ENCODE measurements around the gene CYP3A7. TPM values are rescaled to one million over a fixed set of nuclear protein-coding genes. Genes with fewer than 3 reads are reported as not detected.
A peak's percentile ranks its signal among the peaks of the same experiment; 100 is the strongest.
"Not testable (repeated sequence)": the region's sequence is repeated elsewhere in the genome, so short reads cannot be mapped to it uniquely, and the experiment has no call there.

Gene CYP3A7
- total and polyA plus RNA-seq, 2 donors (not counting 1 experiment from before 2014, with no cell fraction given) = 0.16 to 37.8 TPM

DNA sequence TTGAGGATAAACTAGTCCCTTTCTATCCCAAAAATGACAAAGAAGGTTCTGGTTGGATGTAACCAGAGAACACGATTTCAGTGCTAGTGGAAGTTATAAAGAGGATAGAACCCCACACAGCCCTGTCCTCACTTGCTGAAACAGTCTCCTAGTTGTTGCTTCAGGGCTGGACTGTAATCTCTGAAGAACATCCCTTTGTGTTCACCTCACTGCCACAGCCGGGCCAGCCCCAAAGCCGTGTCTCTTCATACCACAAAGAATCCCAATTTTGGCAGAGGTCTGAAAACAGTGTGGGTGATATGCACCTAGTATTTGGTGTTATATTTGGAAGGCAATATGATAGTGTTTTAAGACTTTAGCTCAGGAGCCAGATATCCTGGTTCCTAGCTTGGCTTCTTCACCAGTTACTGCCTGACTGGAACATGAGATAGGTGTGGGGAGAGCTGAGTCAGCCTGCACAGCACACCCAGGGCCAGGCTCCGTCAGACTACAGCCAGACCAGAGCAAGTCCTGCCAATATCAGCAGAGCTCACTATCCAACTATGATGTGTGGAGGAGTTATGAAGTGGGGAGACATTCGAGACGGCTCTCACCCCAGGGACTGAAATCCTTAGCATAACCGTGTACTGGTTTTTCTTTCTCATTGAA lies 27.8 kb upstream of the CYP3A7 start:
- H3K9ac ChIP-seq (ENCODE audit: insufficient read depth, low read length) = no peak overlapping the region
- no peaks in the 10 kb centered on the region for H3K9me3 ChIP-seq (ENCODE audit: control insufficient read depth, insufficient read depth, low read depth, low read length)
- no peak overlapping the region for H3K4me3 ChIP-seq (replicated peaks in 1 of 4; ENCODE audit: control extremely low read depth in 1 of 4, insufficient read depth in 1 of 4, low read depth in 3 of 4, low read length in 4 of 4)
- H3K4me2 ChIP-seq (ENCODE audit: extremely low read depth, insufficient read depth, low read length) = no peak overlapping the region
- H3K27ac ChIP-seq (ENCODE audit: insufficient read depth, low read length) = no peak overlapping the region
- DNase-seq (ENCODE audit: low read depth in 2 of 2) = peak; percentile 82 to 87
- no peaks in the 10 kb centered on the region for H3K36me3 ChIP-seq (ENCODE audit: control insufficient read depth, insufficient read depth, low read length)
- no peak overlapping the region for H2AFZ ChIP-seq (ENCODE audit: low read length)
- TF ChIP-seq, protein P1, sequence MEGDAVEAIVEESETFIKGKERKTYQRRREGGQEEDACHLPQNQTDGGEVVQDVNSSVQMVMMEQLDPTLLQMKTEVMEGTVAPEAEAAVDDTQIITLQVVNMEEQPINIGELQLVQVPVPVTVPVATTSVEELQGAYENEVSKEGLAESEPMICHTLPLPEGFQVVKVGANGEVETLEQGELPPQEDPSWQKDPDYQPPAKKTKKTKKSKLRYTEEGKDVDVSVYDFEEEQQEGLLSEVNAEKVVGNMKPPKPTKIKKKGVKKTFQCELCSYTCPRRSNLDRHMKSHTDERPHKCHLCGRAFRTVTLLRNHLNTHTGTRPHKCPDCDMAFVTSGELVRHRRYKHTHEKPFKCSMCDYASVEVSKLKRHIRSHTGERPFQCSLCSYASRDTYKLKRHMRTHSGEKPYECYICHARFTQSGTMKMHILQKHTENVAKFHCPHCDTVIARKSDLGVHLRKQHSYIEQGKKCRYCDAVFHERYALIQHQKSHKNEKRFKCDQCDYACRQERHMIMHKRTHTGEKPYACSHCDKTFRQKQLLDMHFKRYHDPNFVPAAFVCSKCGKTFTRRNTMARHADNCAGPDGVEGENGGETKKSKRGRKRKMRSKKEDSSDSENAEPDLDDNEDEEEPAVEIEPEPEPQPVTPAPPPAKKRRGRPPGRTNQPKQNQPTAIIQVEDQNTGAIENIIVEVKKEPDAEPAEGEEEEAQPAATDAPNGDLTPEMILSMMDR (conservative IDR thresholded peaks at IDR 0.05 in 1 of 2, IDR thresholded peaks at IDR 0.05 in 1 of 2; ENCODE audit: low read depth in 1 of 2, low read length in 2 of 2) = no peak
- no peak for TF ChIP-seq EZH2 (IDR thresholded peaks at IDR 0.05; ENCODE audit: low read length, missing control alignments)
- H3K4me1 ChIP-seq (ENCODE audit: control insufficient read depth, extremely low read depth, insufficient read depth, low read length) = no peaks in the 10 kb centered on the region
- no peaks in the 10 kb centered on the region for H3K79me2 ChIP-seq (ENCODE audit: control insufficient read depth, insufficient read depth, low read length)
- H4K20me1 ChIP-seq (ENCODE audit: control insufficient read depth, extremely low read depth, insufficient read depth, low read length) = no peaks in the 10 kb centered on the region
- H3K27me3 ChIP-seq (ENCODE audit: control insufficient read depth, insufficient read depth, low read length) = peaks cover 6% of the 10 kb centered on the region

DNA sequence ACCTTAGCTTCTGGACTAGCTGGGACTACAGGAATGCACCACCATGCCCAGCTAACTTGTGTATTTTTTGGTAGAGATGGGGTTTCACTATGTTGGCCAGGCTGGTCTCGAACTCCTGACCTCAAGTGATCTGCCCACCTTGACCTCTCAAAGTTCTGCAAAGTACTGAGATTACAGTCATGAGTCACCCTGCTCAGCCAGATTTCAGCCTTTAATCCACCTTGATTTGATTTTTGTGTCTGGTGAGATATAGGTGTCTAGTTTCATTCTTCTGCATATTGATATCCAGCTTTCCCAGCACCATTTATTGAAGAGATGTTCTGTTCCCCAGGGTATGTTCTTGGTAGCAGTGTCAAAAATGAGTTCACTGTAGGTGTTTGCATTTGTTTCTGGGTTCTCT lies 20.1 kb upstream of the CYP3A7 start:
- Histone ChIP-seq H3K4me3 (replicated peaks in 1 of 4; ENCODE audit: control extremely low read depth in 1 of 4, insufficient read depth in 1 of 4, low read depth in 3 of 4, low read length in 4 of 4) (no peak overlapping the region), H4K20me1 (ENCODE audit: control insufficient read depth, extremely low read depth, insufficient read depth, low read length) (no peaks in the 10 kb centered on the region), H2AFZ (ENCODE audit: low read length) (no peak overlapping the region), H3K4me2 (ENCODE audit: extremely low read depth, insufficient read depth, low read length) (no peak overlapping the region), H3K9me3 (ENCODE audit: control insufficient read depth, insufficient read depth, low read depth, low read length) (no peaks in the 10 kb centered on the region), H3K27me3 (ENCODE audit: control insufficient read depth, insufficient read depth, low read length) (no peaks in the 10 kb centered on the region), H3K27ac (ENCODE audit: insufficient read depth, low read length) (no peak overlapping the region), H3K79me2 (ENCODE audit: control insufficient read depth, insufficient read depth, low read length) (no peaks in the 10 kb centered on the region), H3K36me3 (ENCODE audit: control insufficient read depth, insufficient read depth, low read length) (no peaks in the 10 kb centered on the region), H3K9ac (ENCODE audit: insufficient read depth, low read length) (no peak overlapping the region), H3K4me1 (ENCODE audit: control insufficient read depth, extremely low read depth, insufficient read depth, low read length) (no peaks in the 10 kb centered on the region)
- no peak for DNase-seq (ENCODE audit: low read depth in 2 of 2)
- no peak for TF ChIP-seq EZH2 (IDR thresholded peaks at IDR 0.05; ENCODE audit: low read length, missing control alignments)
- TF ChIP-seq, protein P1 (conservative IDR thresholded peaks at IDR 0.05 in 1 of 2, IDR thresholded peaks at IDR 0.05 in 1 of 2; ENCODE audit: low read depth in 1 of 2, low read length in 2 of 2) = no peak

DNA sequence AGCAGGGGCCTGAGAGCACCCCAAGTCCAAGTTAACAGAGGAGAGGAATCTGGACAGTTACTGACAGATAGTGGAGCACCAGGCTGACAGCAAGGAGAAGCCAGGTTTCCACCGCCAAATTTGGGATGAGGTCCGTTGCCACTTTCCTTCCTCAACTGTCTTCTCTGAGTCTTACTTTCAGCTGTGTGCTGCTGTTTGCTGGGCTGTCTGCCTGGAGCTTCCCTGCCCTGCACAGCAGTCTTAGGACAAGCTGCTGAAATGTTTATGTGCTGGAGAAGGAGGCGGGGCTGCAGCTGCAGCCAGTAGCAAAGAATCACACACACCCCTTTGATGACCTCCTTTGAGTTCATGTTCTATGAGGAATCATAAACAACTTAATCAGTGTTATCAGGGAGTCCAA lies 17.4 kb upstream of the CYP3A7 start:
- no peak overlapping the region for H3K27ac ChIP-seq (ENCODE audit: insufficient read depth, low read length)
- no peak overlapping the region for H3K4me3 ChIP-seq (replicated peaks in 1 of 4; ENCODE audit: control extremely low read depth in 1 of 4, insufficient read depth in 1 of 4, low read depth in 3 of 4, low read length in 4 of 4)
- H4K20me1 ChIP-seq (ENCODE audit: control insufficient read depth, extremely low read depth, insufficient read depth, low read length) = no peaks in the 10 kb centered on the region
- TF ChIP-seq, protein P1 (conservative IDR thresholded peaks at IDR 0.05 in 1 of 2, IDR thresholded peaks at IDR 0.05 in 1 of 2; ENCODE audit: low read depth in 1 of 2, low read length in 2 of 2) = no peak
- TF ChIP-seq EZH2 (IDR thresholded peaks at IDR 0.05; ENCODE audit: low read length, missing control alignments) = no peak
- peak in 1 of 2 donors; percentile 46 for DNase-seq (ENCODE audit: low read depth in 2 of 2)
- no peaks in the 10 kb centered on the region for H3K79me2 ChIP-seq (ENCODE audit: control insufficient read depth, insufficient read depth, low read length)
- H3K36me3 ChIP-seq (ENCODE audit: control insufficient read depth, insufficient read depth, low read length) = no peaks in the 10 kb centered on the region
- no peaks in the 10 kb centered on the region for H3K27me3 ChIP-seq (ENCODE audit: control insufficient read depth, insufficient read depth, low read length)
- H3K9me3 ChIP-seq (ENCODE audit: control insufficient read depth, insufficient read depth, low read depth, low read length) = no peaks in the 10 kb centered on the region
- H3K4me1 ChIP-seq (ENCODE audit: control insufficient read depth, extremely low read depth, insufficient read depth, low read length) = no peaks in the 10 kb centered on the region
- no peak overlapping the region for H3K4me2 ChIP-seq (ENCODE audit: extremely low read depth, insufficient read depth, low read length)
- no peak overlapping the region for H2AFZ ChIP-seq (ENCODE audit: low read length)
- H3K9ac ChIP-seq (ENCODE audit: insufficient read depth, low read length) = no peak overlapping the region

DNA sequence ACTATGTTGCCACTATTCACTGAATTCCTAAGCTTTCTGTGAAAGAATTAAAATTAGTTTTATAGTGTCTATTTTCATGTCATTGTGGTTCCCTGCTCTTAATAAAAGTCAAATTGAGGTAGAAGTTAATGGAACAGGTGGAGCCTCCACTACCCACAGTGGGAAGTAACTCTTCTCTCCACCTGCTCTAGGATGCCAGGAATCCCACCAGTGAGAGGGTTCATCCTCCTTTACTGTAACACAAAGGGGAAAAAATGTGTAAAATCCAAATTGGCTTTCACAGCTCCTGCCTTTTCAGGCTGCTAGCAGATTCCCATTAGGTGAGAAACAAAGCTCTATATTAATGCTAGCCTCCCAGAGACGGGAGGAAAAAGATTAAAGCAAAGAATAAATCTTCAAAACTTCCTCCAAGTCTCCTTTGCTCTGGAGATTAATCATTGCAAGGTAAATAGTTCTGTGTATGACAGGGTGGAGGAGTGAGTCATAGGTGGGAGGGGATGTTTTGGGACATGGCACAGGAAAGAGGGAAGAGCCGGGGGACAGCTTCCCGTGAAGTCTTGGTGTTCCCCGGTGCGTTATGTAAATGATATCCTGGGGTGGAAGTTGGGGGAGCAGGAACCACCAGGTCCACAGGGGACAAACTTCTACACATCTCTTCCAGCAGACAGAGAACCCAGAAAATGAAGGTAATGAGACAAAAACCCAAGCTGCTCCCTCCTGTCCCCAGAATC lies 16.5 kb upstream of the CYP3A7 start:
- H3K27me3 ChIP-seq (ENCODE audit: control insufficient read depth, insufficient read depth, low read length); H3K4me2 ChIP-seq (ENCODE audit: extremely low read depth, insufficient read depth, low read length); H3K4me1 ChIP-seq (ENCODE audit: control insufficient read depth, extremely low read depth, insufficient read depth, low read length); H2AFZ ChIP-seq (ENCODE audit: low read length); H3K27ac ChIP-seq (ENCODE audit: insufficient read depth, low read length); H3K9ac ChIP-seq (ENCODE audit: insufficient read depth, low read length); H3K4me3 ChIP-seq (replicated peaks in 1 of 4; ENCODE audit: control extremely low read depth in 1 of 4, insufficient read depth in 1 of 4, low read depth in 3 of 4, low read length in 4 of 4); H3K79me2 ChIP-seq (ENCODE audit: control insufficient read depth, insufficient read depth, low read length); H3K9me3 ChIP-seq (ENCODE audit: control insufficient read depth, insufficient read depth, low read depth, low read length); H4K20me1 ChIP-seq (ENCODE audit: control insufficient read depth, extremely low read depth, insufficient read depth, low read length); H3K36me3 ChIP-seq (ENCODE audit: control insufficient read depth, insufficient read depth, low read length): not testable (repeated sequence)
- DNase-seq (ENCODE audit: low read depth in 2 of 2) = peak in 1 of 2 donors; percentile 4

Data from fibroblast of lung (primary cell).